GM18520 (cell line): Measurements from ENCODE around the gene ARSK.
A peak's percentile ranks its signal among the peaks of the same experiment; 100 is the strongest.

ENCODE experiments used
- ATAC-seq: cut with Tn5 transposase; IDR thresholded peaks from one replicate; pipeline ENCODE4 v1.9.1; 2021; ENCODE audit not compliant: unreplicated experiment

Gene ARSK

DNA sequence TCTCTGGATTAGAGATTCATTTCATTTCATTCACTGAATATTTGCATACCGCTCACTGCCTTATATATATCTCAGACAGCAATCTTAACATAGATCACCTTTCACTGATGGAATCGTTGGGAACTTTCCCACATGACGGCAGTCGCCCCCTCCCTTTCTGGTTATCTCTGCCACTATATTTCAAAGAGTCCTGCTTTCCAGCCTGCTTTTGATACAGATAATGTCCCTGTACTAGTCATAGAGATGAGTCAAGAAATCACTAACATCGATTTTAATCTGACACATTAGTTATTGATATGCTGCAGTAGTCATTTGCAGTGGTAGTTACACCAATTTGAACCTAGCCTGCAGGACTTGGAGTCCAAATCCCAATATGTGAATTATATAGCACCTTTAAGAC lies 8.5 kb downstream of the ARSK start:
- ATAC-seq, result no peak

DNA sequence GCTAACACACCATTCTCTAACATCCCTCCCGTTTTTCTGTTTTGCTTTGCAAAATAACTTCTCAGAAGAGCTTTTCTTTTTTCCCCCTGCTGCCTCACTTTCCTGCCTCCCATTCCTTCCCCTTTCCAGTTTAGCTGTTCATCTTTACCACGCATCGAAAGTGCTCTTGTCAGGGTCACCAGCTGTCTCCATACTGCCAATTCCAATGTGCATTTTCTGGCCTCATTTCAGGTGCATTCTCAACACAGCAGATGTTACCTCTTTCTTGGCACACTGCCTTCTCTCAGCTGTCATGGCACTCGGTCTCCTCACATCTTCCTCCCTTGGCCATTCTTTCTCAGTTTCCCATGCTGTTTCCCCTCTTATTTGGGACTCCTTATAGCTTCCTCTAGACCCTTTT lies 9.5 kb downstream of the ARSK start:
- ATAC-seq, result no peak

DNA sequence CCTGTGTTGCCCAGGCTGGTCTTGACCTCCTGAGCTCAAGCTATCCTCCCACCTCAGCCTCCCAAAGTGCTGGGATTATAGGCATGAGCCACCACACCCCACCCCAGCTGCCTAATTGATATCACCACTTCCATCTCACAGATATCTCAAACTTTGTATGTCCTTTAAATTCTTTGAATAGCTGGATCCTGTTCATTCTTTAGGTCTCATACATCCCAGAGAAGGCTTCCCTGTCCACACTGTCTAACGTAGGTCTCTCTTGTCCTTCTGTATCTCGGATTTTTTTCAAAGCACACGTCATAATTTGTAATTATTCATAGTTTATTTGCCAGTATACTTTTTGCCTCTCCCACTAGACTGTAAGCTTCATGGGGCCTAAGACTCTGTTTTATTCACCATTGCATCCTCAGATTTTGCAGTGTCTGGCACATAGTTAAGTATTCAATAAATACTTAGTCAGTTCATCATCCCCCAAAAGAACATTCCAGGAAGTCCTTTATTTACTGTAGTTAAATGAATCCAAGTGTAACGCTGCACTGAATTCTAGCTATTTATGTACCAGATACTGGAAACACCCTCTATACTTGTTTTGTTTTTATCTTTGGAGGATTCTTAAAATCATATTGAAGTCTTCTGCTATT lies 10.5 kb downstream of the ARSK start:
- no peak for ATAC-seq

DNA sequence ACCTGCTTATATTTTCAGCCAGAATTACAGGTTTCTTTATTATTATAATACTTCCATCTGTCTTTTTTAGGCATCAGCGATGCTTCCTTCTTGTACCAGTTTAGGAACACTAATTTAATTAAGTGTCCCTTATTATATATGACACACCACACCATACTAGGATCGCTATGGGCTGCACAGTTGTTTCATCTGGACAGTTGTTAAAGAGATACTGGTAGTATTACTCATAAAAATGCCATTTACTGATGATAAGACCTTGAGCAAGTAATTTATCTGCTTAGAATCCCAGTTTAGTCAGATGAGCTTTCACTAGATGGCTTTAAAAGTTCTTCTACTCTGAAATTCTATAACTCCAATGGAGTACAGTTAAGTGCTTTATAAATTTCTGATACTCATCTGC lies 17.1 kb downstream of the ARSK start:
- ATAC-seq, result no peak

DNA sequence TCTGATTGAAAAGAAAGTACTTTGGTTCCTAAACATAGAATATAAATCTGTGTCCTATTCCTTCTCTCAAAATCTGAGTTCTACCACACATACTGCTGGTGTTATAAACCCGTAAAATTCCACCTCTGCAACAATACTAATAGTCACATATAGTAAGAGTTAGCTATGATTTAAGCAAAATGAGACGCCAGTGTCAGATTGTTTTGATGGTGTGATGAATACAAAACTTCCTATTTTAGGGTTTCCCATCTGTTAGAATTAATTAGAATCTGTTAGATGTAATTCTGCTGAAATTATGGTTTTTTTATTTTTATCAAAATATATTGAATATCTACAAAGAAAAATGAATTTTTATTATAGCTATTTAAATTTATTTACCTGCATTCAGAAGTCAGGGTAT lies 26.7 kb downstream of the ARSK start:
- no peak for ATAC-seq

DNA sequence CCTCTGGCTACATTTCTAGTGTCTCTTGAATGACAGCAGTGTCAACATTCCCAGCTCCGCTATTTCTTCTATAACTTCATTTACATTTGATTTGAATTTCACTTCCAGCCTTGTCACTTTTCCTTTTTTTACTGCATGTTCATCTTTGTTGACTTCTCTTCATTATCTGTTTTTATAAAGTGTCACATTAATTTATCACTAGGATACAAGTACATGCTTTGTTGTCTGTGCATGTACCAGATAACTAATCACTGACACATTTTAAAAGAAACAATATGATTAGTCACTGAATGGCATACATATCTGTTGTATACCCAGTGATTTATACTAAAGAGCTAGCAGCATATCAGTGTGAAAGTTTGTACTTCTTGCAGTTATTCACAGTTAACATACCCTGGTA lies 29.1 kb downstream of the ARSK start:
- ATAC-seq, result no peak

DNA sequence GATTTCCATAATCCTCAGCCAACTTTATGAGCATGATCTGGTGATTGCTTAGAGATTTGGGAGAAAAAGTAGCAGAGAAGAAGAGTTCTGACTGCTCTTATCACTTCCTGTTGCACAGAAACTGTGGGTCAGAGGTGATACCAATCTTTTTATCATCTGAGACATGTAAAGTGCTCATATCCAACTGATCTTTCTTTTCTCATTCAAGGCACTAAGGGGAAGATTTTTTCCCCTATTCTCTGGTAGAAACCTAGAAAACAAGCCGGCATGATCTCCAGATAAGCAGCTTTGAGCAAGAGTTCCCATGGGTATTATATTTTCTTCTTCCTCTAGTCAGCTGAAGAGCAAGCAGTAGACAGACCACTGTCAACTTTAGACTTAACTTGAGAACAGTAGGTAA lies 36.0 kb downstream of the ARSK start:
- no peak for ATAC-seq

DNA sequence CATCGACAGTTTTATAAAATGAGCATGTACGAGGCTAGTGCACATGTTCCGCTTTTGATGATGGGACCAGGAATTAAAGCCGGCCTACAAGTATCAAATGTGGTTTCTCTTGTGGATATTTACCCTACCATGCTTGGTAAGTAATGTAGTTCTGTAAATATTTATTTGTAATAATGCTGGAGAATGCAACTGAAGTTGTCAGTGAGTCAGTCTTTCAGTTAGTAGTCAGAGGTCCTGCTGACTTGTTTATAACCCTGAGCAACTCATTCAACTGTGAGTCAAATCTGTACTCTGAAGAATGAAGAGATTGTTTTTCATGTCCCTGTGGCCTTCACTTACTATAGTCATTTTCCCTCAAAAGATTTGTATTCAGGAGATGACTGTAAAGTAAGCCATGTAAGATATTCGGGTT lies 36.6 kb downstream of the ARSK start:
- peak; percentile 94 for ATAC-seq

DNA sequence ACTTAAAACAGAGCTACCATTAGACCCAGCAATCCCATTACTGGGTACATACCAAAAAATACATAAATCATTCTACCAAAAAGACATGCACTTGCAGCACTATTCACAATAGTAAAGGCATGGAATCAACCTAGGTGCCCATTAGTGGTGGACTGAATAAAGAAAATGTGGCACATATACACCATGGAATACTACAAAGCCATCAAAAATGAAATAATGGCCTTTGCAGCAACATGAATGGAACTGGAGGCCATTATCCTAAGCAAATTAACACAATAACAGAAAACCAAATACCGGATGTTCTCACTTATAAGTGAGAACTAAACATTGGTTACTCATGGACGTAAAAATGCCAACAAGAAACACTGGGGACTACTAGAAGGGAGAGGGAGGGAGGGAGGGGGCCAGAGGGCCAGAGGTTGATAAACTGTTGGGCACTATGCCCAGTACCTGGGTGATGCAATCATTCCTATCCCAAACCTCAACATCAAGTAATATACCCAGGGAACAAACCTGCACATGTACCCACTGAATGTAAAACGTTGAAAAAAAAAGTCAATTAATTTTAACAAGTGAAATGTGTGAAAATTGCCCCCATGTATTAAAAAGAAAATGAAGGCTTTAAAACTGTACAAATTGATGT lies 40.5 kb downstream of the ARSK start:
- no peak for ATAC-seq

DNA sequence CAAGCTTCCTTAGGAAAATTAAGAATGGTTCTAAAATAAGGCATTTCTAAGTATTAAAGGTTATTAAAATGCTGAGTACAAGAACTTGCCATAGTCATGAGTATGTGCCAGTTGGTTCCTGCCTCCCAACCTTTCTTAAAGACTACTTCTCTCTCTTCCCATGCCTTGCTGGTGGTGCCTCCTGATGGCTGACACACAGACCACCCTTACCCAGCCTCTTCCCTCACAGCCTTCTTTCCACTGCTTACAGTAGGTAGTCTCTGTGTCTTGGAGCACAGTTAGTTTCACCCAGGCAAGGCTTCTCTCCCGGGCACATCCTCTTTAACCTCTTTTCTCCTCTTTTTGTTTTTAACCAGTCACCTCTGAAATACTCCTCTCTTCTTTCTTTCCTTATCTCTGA lies 44.4 kb downstream of the ARSK start:
- ATAC-seq, result no peak

DNA sequence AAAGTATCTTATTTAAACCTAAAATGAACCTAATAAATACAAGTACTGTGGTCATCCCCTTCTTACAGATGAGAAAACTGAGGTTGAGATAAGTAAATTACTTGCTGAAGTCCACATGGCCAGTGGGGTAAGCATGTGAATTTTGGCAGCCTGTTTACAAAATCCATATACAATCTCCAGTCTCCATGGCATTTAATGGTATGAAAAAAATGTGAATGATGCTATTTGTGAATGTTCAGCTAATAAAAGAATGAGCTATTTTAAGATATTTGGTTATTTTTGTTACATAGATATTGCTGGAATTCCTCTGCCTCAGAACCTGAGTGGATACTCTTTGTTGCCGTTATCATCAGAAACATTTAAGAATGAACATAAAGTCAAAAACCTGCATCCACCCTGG lies 45.7 kb downstream of the ARSK start:
- ATAC-seq, result no peak

DNA sequence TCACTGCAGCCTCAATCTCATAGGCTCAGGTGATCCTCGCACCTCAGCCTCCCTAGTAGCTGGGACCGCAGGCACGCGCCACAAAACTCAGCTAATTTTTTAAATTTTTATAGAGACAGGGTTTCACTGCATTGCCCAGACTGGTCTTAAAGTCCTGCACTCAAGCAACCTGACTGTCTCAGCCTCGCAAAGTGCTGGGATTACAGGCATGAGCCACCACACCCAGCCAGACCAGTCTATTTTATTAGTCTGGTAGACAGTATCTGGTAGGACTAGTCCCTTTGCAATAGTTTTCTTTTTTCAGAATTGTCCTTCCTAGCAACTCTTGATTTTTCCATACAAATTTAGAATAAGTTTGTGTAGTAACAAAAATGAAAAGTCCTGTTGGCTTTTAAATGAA lies 50.9 kb downstream of the ARSK start:
- ATAC-seq, result no peak

DNA sequence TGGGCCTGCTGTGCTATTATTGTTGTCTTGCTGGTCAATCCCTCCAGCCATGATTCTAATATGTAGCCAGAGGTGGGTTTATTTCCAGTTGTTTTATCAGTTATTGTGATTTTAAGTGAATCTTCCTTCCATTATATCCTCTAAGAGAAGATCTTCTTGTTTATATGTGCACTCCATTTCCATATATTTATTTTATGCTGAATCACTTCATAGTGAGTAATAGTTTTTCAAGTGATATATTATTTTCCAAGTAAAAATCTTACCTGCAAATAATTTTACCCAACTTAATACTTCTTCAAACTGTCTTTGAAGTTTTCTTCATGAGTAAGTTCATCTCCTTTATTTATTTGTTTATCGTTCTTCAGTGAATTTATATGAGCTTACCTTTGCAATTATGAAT lies 51.5 kb downstream of the ARSK start:
- ATAC-seq, result no peak

DNA sequence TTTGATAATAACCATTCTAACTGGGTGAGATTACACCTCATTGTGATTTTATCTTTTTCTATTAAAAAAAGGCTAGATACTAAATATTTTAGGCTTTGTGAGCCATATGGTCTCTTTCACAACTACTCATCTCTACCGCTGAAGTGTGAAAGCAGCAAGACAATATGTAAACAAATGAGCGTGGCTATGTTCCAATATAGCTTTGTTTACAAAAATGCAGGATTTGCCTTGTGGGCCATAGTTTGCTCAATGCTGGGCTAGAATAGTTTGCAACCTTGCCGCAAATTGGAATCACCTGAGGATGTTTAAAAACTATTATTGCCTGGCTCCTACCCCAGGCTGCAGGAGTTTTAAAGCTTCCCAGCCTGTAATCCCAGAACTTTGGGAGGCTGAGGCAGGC lies 54.8 kb downstream of the ARSK start:
- no peak for ATAC-seq

DNA sequence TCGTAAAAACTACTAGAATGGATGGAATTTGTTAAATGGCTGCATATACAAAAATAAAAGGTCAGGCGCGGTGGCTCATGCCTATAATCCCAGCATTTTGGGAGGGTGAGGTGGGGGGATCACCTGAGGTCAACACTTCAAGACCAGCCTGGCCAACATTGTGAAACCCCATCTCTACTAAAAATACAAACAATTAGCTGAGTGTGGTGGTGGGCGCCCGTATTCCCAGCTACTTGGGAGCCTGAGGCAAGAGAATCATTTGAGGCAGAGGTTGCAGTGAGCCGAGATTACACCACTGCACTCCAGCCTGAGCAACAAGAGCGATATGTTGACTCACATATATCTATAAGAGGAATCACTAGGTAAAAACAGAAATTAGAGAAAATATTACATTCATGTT lies 55.6 kb downstream of the ARSK start:
- ATAC-seq, result no peak

DNA sequence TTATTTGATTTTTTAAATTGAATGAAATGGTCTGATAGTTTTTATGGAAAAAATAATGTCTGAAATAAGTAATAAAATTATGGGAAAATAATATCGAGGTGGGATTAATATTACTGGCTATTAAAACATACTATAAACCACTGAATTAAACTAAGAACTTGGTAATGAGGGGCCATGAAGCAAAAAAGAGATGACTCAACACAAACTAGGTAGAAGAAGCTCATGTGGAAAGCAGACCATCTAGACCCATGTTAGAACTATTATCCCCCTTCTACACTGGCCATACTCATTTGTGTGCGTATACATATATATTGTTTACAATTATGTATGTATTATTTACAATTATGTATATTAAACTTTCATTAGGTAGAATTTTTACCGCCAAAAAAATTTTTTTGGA lies 56.5 kb downstream of the ARSK start:
- ATAC-seq, result no peak

DNA sequence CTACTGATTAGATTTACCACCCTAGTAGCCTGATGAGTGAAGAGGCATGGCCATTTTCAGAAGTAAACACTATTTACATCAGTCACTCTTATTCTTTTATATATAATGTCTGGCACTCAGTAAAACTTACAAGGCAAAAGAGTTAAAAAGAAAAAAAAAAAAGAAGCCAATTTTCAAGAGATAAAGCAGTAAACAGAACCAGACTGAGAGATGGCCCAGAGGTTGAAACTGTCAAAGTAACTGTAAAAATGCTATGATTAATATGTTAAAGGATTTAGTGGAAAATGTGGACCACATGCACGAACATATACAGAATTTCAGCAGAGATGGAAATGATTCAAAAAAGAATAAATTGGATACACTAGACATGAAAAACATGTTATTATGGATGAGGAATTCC lies 58.6 kb downstream of the ARSK start:
- no peak for ATAC-seq

DNA sequence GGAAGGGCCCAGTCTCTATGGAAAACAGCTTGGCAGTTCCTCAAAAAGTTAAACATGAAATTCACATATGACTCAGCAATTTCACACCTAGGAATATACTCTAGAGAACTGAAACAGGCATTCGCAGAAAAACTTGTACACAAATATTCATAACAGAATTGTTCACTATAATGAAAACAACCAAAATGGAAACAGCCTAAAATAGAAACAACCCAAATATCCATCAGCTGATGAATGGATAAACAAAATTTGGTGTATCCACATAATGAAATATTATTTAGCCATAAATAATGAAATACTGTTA lies 60.2 kb downstream of the ARSK start:
- peak; percentile 81 for ATAC-seq

DNA sequence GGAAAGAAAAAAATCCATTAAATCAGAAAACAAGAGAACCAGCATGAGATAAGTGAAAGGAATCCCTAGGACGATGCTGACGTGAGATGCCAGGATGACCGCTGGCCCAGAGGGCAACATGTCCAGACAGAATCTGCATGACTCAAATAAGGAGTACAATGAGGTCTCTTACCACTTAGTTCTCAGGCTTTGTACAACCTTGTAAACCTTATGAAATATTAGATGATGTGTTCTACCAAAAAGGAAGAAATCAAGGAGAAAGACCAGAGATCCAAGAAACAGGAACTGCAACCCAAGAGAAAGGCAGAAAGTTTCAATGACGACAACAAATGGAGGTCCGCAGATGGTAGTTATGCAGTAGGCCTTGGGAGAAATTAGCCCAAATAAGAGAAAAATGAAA lies 62.2 kb downstream of the ARSK start:
- ATAC-seq, result no peak

DNA sequence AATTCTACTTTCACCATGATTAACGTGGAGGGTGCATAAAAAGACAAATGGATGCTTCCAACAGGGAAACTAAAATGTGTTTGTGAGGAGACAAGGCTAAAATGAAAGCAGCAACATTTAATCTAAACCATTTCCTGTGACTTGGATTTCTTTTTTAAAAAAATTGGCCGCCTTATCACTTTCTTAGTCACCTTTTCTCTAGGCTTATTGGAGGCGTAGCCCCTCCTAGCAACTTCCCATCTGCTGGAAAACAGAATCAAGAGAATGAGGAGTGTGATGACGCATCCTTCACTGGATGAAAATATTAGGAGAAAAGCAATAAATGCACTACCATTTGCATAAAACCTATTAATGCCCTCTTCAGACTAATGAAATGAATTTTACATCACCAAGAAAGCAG lies 64.2 kb downstream of the ARSK start:
- ATAC-seq, result no peak

DNA sequence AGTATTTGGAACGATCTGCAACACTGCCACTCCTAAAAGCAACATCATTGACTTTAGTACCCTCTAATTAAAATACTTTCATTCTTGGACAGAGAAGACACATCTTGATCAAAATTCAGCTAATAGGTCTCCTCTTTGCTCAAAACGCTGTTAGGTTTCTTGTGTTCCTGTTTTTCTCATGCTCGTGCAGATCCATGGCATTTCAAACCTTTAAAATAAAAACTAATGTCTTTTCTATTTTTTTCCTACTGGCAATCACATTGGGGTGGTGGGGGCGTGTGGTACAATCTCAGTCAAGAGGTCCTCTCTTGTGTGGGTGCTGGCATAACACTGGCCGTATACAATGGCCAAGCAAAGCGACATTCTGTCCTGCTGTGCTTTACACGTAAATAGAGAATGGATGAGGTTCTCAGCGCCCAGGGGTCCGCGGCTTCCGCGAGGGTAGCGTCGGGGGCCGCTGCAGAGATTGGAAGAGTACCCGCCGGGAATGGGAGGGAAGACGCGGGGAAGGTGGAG lies 64.7 kb downstream of the ARSK start:
- no peak for ATAC-seq

DNA sequence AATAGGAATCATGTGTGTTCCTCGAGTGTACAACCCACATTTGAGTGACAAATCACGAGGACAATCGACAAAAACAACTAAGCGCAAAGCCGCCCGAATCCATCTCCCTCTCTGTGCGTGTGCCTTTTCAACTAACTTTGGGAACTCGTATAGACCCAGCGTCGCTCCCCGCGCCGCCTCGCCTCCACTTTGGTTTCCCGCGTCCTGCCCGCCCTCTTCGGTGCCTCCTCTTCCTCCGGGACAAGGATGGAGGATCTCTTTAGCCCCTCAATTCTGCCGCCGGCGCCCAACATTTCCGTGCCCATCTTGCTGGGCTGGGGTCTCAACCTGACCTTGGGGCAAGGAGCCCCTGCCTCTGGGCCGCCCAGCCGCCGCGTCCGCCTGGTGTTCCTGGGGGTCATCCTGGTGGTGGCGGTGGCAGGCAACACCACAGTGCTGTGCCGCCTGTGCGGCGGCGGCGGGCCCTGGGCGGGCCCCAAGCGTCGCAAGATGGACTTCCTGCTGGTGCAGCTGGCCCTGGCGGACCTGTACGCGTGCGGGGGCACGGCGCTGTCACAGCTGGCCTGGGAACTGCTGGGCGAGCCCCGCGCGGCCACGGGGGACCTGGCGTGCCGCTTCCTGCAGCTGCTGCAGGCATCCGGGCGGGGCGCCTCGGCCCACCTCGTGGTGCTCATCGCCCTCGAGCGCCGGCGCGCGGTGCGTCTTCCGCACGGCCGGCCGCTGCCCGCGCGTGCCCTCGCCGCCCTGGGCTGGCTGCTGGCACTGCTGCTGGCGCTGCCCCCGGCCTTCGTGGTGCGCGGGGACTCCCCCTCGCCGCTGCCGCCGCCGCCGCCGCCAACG lies 65.3 kb downstream of the ARSK start, which contains the start of gene GPR150:
Gene GPR150 (plus strand): TSS at position 58 of the 840 bp plus-strand sequence. CDS start 189 bp downstream, at position 247.
- peak; percentile 40 for ATAC-seq
